Hippocampal formation (tissue), 2 donors: ENCODE measurements around the gene PSMB7.
A peak's percentile ranks its signal among the peaks of the same experiment; 100 is the strongest.

ENCODE experiments used
- DNase-seq, 2 donors: peaks; one replicate each; lab custom pipeline; 2025; lab: John Stamatoyannopoulos, UW

PSMB7 gene

GRCh38 chr9:124345063-124345462 lies 70.2 kb downstream of the PSMB7 start:
- DNase-seq: no peak

GRCh38 chr9:124344291-124345050 lies 70.8 kb downstream of the PSMB7 start:
- DNase-seq: no peak

GRCh38 chr9:124343533-124344290 lies 71.5 kb downstream of the PSMB7 start:
- no peak for DNase-seq

GRCh38 chr9:124342776-124343485 lies 72.3 kb downstream of the PSMB7 start:
- peak; percentile 31 to 68 for DNase-seq

GRCh38 chr9:124342402-124342775 lies 72.9 kb downstream of the PSMB7 start:
- no peak for DNase-seq

- no peak for DNase-seq
These were observed 73.6 kb downstream of the PSMB7 start for GRCh38 chr9:124341455-124342170.

GRCh38 chr9:124340219-124341069 lies 74.8 kb downstream of the PSMB7 start:
- DNase-seq: no peak

- DNase-seq: no peak
These were observed 75.6 kb downstream of the PSMB7 start for GRCh38 chr9:124339603-124340146.

GRCh38 chr9:124337562-124337961 lies 77.7 kb downstream of the PSMB7 start:
- no peak for DNase-seq

- DNase-seq: no peak
These were observed 79.9 kb downstream of the PSMB7 start for GRCh38 chr9:124335320-124335707.

- no peak for DNase-seq
These were observed 80.5 kb downstream of the PSMB7 start for GRCh38 chr9:124334568-124335319.

- no peak for DNase-seq
These were observed 82.1 kb downstream of the PSMB7 start for GRCh38 chr9:124333203-124333579.

GRCh38 chr9:124332361-124333202 lies 82.7 kb downstream of the PSMB7 start:
- no peak for DNase-seq

GRCh38 chr9:124331580-124331979 lies 83.7 kb downstream of the PSMB7 start:
- DNase-seq: no peak

GRCh38 chr9:124330011-124330697 lies 85.1 kb downstream of the PSMB7 start:
- no peak for DNase-seq

- no peak for DNase-seq
These were observed 85.9 kb downstream of the PSMB7 start for GRCh38 chr9:124329206-124329792.

- no peak for DNase-seq
These were observed 87.0 kb downstream of the PSMB7 start for GRCh38 chr9:124328285-124328684.

- no peak for DNase-seq
These were observed 87.8 kb downstream of the PSMB7 start for GRCh38 chr9:124327491-124327890.
